ENCODE measurements around the gene RPS27A.
"Not testable (repeated sequence)": the region's sequence is repeated elsewhere in the genome, so short reads cannot be mapped to it uniquely, and the experiment has no call there.

The RPS27A gene

DNA sequence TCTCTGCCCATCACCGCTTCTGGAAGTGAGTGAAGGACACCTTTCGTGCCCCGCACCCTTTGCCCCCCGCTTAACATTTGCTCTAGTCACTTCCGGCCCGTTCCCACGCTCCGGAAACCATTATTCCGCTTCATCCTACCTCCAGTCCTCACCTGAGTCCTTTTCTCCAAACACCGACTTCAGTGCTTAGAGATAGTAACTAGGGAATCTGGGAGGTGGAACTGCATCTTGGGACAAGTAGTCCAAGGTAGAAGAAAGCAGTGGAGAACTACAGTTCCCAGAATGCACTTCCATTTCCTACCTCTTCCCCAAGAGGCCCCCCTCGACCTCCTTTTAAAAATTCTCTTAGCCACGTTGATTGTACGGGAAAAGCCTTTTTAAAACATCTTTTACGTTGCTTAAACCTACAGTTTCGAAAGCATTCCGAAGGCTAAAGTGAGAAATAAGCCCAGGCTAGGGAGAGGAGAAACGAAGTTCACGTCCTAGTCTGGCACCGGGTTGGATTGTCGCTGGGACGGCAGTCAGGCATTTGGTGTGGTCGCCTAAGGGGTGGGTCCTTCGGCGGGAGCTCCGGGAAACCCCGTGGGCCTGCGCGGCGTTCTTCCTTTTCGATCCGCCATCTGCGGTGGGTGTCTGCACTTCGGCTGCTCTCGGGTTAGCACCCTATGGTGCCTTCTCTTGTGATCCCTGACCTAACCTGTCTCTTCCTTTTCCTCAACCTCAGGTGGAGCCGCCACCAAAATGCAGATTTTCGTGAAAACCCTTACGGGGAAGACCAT is at the start of gene RPS27A, which contains the start of gene CLHC1:
Gene RPS27A (plus strand): TSS at position 605 of the 779 bp plus-strand sequence. CDS start 137 bp downstream, at position 742.
Gene CLHC1 (minus strand): TSS at position 210 of the 779 bp plus-strand sequence. CDS start 9,882 bp downstream, outside the sequence.
- DNase-seq (ENCODE audit: low read depth in 2 of 2): peak; percentile 85 to 86

- DNase-seq (ENCODE audit: low read depth in 2 of 2): not testable (repeated sequence)
These were observed 45.7 kb upstream of the RPS27A start for GRCh38 chr2:55186837-55187236.

- not testable (repeated sequence) for DNase-seq (ENCODE audit: low read depth in 2 of 2)
These were observed 40.6 kb upstream of the RPS27A start for GRCh38 chr2:55191888-55192287.

DNA sequence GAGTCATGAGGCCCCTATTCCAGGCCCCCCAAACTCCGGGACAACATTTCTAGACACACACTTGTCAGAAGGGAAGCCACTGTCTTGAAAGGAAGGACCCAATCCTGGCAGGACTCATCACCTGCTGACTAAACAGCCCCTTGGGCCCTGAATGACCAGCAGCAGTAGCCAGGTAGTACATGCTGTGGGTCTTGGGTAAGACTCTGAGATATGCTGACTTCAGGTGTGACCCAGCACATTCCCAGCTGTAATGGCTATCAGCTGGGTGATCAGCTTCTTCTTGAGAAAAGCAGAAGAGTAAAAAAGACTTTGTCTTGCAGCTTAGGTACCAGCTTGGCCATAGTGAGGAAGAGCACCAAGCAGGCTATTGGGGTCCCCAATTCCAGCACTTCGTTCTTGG is 36.0 kb upstream of the RPS27A start:
- no peak for DNase-seq (ENCODE audit: low read depth in 2 of 2)

- no peak for DNase-seq (ENCODE audit: low read depth in 2 of 2)
These were observed 32.1 kb upstream of the RPS27A start for GRCh38 chr2:55200416-55200815.

DNA sequence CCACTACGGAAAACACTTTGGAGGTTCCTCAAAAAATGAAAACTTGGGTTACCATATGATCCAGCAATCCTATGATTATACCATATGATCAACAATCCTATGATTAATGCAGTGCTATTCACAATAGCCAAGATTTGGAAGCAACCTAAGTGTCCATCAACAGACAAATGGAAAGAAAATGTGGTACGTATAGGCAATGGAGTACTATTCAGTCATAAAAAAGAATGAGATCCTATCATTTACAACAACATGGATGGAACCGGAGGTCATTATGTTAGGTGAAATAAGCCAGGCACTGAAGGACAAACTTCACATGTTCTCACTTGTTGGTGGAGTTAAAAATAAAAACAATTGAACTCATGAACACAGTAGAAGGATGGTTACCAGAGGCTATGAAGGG is 28.0 kb upstream of the RPS27A start:
- DNase-seq (ENCODE audit: low read depth in 2 of 2): no peak

DNA sequence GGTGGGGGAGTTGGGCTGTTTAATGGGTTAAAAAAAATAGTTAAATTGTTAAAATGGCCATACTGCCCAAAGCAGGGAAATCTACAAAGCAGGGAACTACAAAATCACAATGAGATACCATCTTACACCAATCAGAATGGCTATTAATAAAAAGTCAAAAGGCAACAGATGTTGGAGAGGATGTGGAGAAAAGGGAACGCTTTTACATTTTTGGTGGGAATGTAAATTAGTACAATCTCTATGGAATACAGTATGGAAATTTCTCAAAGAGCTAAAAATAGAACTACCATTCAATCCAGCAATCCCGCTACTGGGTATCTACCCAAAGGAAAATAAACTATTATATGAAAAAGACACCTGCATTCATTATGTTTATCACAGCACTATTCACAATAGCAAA is 27.5 kb upstream of the RPS27A start:
- no peak for DNase-seq (ENCODE audit: low read depth in 2 of 2)

GRCh38 chr2:55213822-55214221 is 18.7 kb upstream of the RPS27A start:
- no peak for DNase-seq (ENCODE audit: low read depth in 2 of 2)

GRCh38 chr2:55223958-55224760 is 8.3 kb upstream of the RPS27A start:
- DNase-seq (ENCODE audit: low read depth in 2 of 2): no peak

GRCh38 chr2:55224761-55225261 is 7.7 kb upstream of the RPS27A start:
- DNase-seq (ENCODE audit: low read depth in 2 of 2): no peak

GRCh38 chr2:55225481-55226020 is 6.9 kb upstream of the RPS27A start:
- no peak for DNase-seq (ENCODE audit: low read depth in 2 of 2)

DNA sequence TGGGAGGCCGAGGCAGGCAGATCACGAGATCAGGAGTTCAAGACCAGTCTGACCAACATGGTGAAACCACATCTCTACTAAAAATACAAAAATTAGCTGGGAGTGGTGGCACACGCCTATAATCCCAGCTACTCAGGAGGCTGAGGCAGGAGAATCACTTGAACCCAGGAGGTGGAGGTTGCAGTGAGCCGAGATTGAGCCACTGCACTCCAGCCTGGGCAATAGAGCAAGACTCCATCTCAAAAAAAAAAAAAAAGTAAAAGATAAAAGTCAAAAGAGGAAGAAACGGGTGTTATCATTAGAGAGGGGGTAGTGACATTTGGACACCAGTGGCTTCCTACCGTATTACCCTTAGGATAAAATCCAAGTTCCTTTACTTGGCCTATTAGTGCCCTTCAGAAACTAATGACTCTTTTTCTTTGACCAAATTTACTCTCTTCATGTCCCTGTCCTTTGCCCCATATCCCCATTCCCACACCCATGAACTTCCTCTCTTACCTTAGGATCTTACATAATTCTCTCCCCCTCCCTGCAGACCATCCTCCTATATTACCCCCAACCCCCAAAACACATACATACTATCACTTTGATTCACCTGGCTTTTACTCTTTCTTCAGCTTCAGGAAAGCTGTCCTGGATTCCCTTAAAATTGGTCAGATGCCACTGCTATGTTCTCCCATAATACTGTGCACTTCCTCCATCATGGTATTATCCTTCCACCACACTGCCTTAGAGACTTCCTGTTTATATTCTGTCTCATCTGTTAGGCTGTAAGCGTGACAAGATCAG is 4.9 kb upstream of the RPS27A start:
- not testable (repeated sequence) for DNase-seq (ENCODE audit: low read depth in 2 of 2)

- no peak for DNase-seq (ENCODE audit: low read depth in 2 of 2)
These were observed 4.3 kb upstream of the RPS27A start for GRCh38 chr2:55228226-55228563.

- DNase-seq (ENCODE audit: low read depth in 2 of 2): no peak
These were observed 3.3 kb upstream of the RPS27A start for GRCh38 chr2:55229221-55229620.

- no peak for DNase-seq (ENCODE audit: low read depth in 2 of 2)
These were observed 1.9 kb upstream of the RPS27A start for GRCh38 chr2:55230551-55230950.

DNA sequence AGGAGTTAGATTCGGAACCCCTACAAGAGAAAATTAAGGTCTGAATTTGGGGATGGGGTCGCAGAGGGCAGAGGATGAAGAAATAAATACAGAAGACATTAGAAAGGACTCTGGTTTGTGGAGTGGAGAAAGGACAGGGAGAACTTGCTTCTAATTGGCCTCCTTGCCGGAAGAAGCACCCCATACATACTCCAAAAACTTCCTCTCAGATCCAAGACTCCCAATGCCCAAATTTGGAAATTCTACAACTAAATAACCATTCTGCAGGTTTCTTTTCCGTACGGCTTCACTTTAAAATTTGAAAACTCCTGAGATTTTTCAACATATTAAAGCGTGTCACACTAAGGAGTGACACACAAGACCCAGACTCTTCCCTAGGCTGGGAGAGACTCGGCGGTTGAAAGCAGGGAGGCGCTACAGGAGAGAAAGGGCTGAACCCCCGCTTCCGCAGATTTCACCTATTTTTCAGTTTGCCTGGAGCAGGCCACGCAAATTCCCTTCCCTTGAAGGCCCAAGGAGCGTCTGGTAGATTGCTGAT is 873 bp upstream of the RPS27A start:
- DNase-seq (ENCODE audit: low read depth in 2 of 2): no peak

DNA sequence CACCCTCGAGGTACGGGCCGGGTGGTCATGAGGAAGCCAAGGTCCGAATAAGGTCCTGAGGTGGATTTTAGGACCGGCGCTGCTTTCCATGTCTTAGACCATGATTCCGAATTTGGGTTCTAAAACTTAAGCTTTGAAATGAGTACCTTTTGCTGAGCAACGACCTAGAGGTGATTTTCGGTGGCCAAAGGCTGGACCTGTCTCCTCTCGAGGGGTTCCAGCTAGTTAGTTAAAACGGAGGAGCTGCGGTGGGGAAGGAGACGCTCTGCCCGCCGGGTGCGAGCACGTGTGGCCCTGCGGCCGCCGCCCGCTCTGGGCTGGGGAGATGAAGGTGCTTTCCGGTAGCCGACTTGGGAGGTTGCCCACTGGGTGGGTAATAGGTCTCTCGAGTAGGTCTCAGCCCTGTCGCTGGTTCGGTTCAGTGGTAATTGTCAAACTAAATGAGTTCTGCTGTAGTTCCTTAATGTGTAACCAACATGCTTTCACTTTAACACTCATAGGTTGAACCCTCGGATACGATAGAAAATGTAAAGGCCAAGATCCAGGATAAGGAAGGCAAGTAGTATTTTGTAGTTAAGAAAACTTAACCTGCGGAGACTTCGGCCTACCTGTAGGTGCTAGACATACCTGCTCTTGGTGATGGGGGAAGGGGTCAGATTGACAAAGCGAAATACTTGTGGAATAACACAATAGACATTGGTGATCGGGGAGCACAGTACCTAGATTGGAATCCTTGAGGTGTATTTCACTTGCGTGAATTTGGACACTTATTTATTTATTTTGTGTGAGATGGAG is 572 bp downstream of the RPS27A start:
- DNase-seq (ENCODE audit: low read depth in 2 of 2): no peak

DNA sequence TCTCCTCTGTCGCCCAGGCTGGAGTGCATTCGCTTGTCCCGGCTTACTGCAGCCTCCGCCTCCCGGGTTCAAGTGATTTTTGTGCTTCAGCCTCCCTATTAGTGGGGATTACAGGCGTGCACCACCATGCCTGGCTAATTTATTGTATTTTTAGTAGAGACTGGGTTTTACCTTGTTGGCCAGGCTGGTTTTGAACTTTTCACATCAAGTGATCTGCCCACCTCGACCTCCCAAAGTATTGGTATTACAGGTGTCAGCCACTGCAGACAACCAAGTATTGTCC is 1.1 kb downstream of the RPS27A start:
- DNase-seq (ENCODE audit: low read depth in 2 of 2): no peak

GRCh38 chr2:55235724-55236538 is 3.4 kb downstream of the RPS27A start:
- DNase-seq (ENCODE audit: low read depth in 2 of 2): no peak

- no peak for DNase-seq (ENCODE audit: low read depth in 2 of 2)
These were observed 4.6 kb downstream of the RPS27A start for GRCh38 chr2:55236992-55237543.
